CD1c-positive myeloid dendritic cell (primary cell): Measurements from ENCODE around the gene TMEM95.

Experiments
- DNase-seq: peaks from one replicate; pipeline ENCODE4 v3.0.0-alpha.2; 2016; ENCODE audit errors: extremely low spot score

Gene TMEM95, protein sequence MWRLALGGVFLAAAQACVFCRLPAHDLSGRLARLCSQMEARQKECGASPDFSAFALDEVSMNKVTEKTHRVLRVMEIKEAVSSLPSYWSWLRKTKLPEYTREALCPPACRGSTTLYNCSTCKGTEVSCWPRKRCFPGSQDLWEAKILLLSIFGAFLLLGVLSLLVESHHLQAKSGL

DNA sequence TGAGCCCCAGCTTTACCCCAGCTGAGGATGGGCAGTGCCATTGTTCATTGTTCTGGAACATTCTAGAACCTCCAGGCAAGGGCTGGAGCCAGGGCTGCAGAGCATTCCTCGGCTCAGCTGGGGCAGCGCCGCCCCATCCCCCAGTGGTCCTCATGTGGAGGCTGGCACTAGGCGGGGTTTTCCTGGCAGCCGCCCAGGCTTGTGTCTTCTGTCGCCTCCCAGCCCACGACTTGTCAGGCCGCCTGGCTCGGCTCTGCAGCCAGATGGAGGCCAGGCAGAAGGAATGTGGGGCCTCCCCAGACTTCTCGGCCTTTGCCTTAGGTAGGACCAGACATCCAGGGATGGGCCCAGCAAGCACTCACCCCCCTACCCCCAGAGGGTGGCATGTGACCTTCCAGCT lies at the start of gene TMEM95:
Gene TMEM95 (plus strand): TSS at position 104 of the 400 bp plus-strand sequence. CDS start 49 bp downstream, at position 153.
- DNase-seq, result no peak

GRCh38 chr17:7306911-7307685 lies 47.9 kb upstream of the TMEM95 start, which contains the start of gene EIF5A:
TSS of gene EIF5A (plus strand) at chr17:7307628. CDS start at chr17:7309636, 2,008 bp downstream.
- peak; percentile 100 for DNase-seq

DNA sequence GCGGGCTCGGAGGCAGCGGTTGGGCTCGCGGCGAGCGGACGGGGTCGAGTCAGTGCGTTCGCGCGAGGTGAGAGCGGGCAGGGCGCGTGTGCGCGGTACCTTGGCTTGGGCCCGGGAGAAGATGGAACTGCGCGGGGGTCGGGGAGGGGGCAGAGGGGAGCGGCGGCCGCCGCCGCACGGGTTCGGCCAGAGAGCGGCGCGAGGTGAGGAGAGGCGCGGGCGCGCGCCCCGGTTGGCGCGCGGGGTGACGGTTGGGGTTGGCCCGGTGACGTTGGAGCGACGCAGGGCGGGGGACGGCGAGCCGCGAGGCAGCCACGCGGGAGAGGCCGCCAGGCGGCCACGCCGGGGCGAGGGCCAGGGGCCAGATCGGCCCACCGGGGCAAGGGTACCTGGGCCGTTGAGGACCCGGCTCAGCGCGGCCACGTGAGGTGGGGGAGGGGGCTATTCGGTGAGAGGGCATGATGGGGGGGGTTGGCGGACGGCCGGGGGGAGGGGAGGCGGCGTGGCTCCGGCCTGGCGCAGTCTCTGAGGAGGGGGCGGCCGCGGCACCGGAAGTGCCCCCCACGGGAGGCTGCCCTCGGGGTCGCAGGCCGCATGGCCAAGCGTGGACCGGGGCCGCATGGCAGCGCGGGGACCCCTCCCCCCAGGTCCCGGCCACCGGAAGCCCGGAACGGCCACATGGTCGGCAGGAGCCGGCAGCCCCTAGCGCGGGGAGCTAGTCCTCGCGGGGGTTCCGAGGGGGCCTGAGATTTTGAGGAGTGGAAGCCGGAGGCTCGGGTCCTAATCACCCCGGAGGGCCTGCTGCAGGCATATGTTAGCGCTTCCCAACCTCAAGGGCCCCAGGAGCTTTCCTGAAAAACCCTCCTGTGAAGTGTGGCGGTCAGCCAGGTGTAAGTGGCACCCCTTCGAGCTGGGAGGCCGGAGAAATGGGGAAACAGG lies 47.0 kb upstream of the TMEM95 start:
- peak; percentile 70 for DNase-seq

GRCh38 chr17:7308625-7309433 lies 46.1 kb upstream of the TMEM95 start:
- peak; percentile 83 for DNase-seq

DNA sequence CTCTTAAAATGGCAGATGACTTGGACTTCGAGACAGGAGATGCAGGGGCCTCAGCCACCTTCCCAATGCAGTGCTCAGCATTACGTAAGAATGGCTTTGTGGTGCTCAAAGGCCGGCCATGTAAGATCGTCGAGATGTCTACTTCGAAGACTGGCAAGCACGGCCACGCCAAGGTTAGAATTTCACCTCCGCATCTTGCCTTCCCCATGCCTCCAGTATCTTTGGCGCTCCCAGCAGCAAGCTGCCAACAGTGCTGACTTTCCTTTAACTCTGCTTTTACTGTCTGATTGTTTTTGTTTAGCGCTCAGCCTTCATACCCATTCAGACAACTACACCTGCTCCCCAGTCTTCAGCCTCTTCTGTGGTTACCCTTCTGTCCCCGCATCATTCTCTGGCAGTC lies 45.3 kb upstream of the TMEM95 start:
- no peak for DNase-seq

DNA sequence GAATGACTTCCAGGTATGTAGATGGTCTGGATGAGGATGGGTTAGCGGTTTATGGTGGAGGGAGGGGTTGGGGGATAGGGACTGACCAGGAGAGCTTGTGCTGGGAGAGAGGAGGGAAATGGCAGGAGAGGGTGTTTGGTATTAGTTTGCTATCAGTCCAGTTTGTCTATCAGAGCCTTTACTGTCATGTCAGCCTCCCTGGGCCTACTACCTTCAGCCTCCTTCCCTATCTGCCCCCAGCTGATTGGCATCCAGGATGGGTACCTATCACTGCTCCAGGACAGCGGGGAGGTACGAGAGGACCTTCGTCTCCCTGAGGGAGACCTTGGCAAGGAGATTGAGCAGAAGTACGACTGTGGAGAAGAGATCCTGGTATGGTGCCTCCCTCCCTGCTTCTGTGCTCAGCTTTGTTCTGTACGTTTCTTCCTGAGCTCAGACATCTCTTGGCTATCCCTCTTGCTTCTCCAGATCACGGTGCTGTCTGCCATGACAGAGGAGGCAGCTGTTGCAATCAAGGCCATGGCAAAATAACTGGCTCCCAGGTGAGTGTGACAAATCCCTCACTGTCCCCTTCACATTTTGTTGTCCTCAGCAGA lies 43.7 kb upstream of the TMEM95 start:
- DNase-seq, result no peak

GRCh38 chr17:7312432-7313087 lies 42.4 kb upstream of the TMEM95 start:
- DNase-seq, result no peak

- no peak for DNase-seq
Observed at GRCh38 chr17:7313088-7313889, 41.7 kb upstream of the TMEM95 start.

DNA sequence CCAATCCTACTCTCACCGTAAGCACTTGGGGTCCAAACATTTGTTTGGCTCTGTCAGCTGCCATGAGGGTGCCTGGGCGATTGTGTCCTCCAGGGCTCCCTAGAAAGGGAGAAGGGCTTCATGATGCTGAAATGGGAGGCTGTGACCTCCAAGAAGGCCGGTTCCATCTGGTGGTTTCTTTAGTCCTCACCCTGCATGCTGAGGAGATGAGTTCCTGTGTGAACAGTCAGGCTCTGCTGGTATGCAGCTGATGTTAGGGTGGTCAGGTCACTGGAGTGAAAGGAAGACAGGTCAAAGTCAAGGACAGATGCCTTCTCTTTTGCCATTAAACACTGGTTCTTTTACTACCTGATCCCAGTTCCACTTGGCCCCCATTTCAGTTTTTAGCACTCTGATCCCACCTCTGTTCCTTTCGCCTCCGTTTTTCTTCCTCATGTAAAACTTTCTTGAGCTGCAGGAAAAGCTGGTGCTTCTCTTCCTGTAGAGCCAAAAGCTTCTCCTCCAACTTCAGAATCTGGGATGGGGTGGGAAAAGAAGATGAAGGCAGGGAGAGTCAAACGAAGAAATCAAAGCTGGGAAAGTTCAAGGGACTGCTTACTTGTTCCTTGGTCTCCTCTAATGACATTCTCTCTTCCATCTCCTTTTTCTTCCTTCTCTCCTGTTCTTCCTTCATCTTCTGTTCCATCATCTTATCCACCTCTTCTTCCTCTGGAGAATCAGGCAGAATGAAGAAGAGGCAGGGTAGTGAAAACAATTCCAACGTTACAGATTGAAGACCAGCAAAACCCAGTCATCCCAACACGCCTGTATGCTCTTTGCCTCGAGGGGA lies 40.9 kb upstream of the TMEM95 start:
- DNase-seq, result no peak

- DNase-seq, result peak; percentile 92
Observed at GRCh38 chr17:7314719-7315569, 40.0 kb upstream of the TMEM95 start, which contains the start of gene GPS2. TSS of gene GPS2 (minus strand) at chr17:7315360. CDS start at chr17:7315052, 308 bp downstream.

DNA sequence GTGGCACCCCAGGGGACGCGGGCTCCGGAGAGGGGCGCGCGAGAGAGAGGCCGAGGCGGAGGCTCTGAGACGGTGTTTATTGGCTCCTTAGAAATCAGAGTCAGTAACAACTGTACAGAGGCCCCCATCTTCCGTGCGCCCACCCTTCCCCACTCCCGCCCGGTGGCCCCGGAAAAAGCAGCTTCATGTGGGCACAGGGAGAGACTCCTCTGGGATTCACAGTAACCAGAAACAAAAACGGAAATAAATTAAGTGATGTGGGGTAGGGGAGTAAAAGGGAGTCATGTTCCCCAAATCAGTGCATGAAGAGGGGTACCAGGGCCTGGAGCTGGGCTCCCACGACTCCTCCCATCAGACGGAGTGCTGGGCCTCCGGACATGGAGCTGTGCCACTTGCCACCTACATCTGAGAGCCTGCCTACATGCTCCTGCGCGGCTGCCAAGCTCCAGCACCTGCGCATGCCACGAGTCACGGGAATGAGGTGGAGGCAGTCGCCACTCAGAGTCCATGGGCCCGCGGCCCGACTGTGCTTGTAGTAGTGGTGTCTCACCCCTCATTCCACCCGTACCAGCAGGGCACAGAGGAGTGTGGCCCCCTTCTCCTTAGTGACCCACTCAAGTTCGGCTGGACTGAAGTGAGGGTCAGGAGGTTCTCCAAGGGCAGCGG lies 39.3 kb upstream of the TMEM95 start:
- DNase-seq, result no peak

GRCh38 chr17:7317161-7317803 lies 37.7 kb upstream of the TMEM95 start:
- DNase-seq, result no peak

GRCh38 chr17:7318121-7318860 lies 36.7 kb upstream of the TMEM95 start:
- DNase-seq, result no peak

DNA sequence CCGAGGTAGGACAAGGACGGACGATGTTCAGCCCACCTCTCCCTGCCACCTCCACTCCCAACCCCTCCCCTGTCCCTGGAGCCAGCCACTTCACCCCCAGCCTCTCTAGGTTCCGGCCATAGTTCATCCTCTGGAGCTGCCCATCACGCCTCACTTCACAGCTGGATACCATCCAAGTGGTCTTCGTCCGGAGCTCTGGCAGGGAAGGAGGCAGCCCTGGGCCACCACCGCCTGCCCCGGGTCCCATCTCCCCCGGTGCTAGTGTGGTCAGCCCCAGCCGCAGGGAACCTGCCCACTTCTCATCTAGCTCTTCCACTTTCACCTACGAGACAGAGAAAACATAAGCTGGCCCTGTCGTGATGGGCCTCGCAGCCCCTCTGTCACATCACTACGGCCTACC lies 33.5 kb upstream of the TMEM95 start:
- DNase-seq, result no peak

DNA sequence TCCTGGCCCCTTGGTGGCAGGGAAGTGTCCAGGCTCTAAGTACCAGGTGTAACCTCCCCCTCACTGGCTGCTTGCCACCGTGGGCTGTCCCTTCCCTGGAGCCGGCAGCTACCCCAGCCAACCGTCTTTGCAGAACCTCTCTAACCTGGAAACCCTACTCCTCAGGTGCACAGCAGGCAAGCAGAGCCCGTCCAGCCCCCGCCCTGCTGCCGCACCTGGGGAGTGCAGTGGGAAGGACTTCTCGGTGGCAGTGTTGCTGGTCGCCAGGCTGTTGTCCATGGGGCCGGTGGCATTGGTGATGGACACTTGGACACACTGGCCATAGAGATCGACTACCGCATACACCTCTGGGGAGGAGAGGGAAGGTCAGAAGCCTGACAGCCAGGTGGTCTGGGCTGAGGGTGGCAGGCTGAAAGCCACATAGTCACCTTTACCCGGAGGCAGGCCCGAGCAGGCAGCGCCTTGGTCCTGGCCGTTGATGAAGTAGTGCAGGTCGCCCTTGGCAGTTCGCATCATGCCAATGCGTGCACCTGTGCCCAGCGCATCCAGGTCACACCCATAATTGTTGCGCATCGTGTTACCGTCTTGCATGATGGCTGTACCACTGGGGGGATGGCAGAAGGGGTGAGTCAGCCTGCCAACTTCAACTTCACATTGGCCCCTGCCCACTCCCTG lies 32.3 kb upstream of the TMEM95 start:
- no peak for DNase-seq
